K562 (cell line): ENCODE results near the gene FAAH. TPM values are rescaled to one million over a fixed set of nuclear protein-coding genes. Genes with fewer than 3 reads are reported as not detected.

ENCODE experiments used
- MGA ChIP-seq: fragments of 450-650 bp; IDR thresholded peaks from 2 replicates; pipeline ENCODE4 v1.6.1; 2016; ENCODE audit warnings: mild to moderate bottlenecking, moderate library complexity
- SMAD2 ChIP-seq: fragments of 150-350 bp; IDR thresholded peaks from 2 replicates; pipeline ENCODE4 v1.6.1; 2014; ENCODE audit warnings: low read depth, mild to moderate bottlenecking, low read length
- THRB ChIP-seq: fragments of 450-650 bp; formaldehyde crosslinking; conservative IDR thresholded peaks from 2 replicates; pipeline ENCODE4 v1.4.0; 2022; ENCODE audit warnings: mild to moderate bottlenecking, missing genetic modification characterization
- ZNF407 ChIP-seq: fragments of 450-650 bp; IDR thresholded peaks from 2 replicates; pipeline ENCODE4 v1.6.1; 2016; ENCODE audit warnings: low read depth
- polyA plus RNA-seq, 8 experiments: library from polyadenylated mRNA; depleted of rRNA in 4 of 8; stranded (reverse) in 5 of 8; unstranded in 3 of 8; fragments of >200 nt; fragmentation: Nextera tagmentation in 2 of 8; fragmentation: Illumina TruSeq in 1 of 8; extraction: Ambion mirVana in 2 of 8; extraction: Trizol in 1 of 8; gene quantifications; 2 replicates each; pipeline versions ENCODE4 v1.2.1 to v1.2.3, GENCODE V29; 2011 to 2014; ENCODE audit warnings: inconsistent platforms in 1 of 8, missing spikeins in 1 of 8
- total RNA-seq, 7 experiments: library from RNA; depleted of rRNA in 6 of 7; stranded (reverse); fragments of >200 nt in 6 of 7; fragmentation: Illumina TruSeq in 2 of 7; extraction: Trizol in 2 of 7; gene quantifications; 2 replicates each; pipeline versions ENCODE4 v1.2.1 to v1.2.3, GENCODE V29; 2011 to 2021; ENCODE audit warnings: low replicate concordance in 1 of 7

Gene FAAH
- total and polyA plus RNA-seq, 9 of the 15 experiments (the other 6 are each of a cell fraction or from before 2014, with no cell fraction given) = 0.06 to 1.1 (median 0.32) TPM

GRCh38 chr1:46446646-46447498 is 52.8 kb downstream of the FAAH start (continued):
- TF ChIP-seq THRB = no peak
- TF ChIP-seq MGA = no peak
- TF ChIP-seq ZNF407 = no peak
- TF ChIP-seq SMAD2 = no peak
